Panc1 (cell line): ENCODE results near the gene ZNF507. TPM values are rescaled to one million over a fixed set of nuclear protein-coding genes. Genes with fewer than 3 reads are reported as not detected.

Experiments
- ATAC-seq: fragments of 200-7000 bp; cut with Tn5 transposase; 2 replicates; pipeline ENCODE4 v1.9.1; 2020; ENCODE audit warnings: mild to moderate bottlenecking, moderate library complexity
- BruUV-seq: library from RNA; stranded (reverse); fragments of 400-500 nt; replicated peaks from 2 replicates; lab custom pipeline; 2021; lab: Mats Ljungman, UMichigan
- CTCF ChIA-PET: fragments of 300-600 bp; sonication (Branson Sonifier 250); formaldehyde crosslinking; loops from one replicate; lab custom pipeline; 2022; ENCODE audit warnings: antibody characterized with exemption; lab: Charles Lee
- POLR2A ChIA-PET: fragments of 300-600 bp; sonication (Branson Sonifier 250); formaldehyde crosslinking; loops from one replicate; lab custom pipeline; 2022; ENCODE audit warnings: antibody characterized with exemption; lab: Charles Lee
- DNase-seq: peaks from one replicate; pipeline ENCODE4 v3.0.0-alpha.2; 2010; ENCODE audit warnings: low read depth, low spot score
- H3K27ac ChIP-seq: 2 replicates; pipeline ENCODE4 v1.5.1; 2011; ENCODE audit warnings: mild to moderate bottlenecking, low read length, inconsistent platforms
- H3K27me3 ChIP-seq: fragments of 200-500 bp; sonication (Bioruptor generic); 2 replicates; pipeline ENCODE4 v1.6.0; 2014; ENCODE audit warnings: low read length, inconsistent platforms; ENCODE audit not compliant: control insufficient read depth, insufficient read depth
- H3K36me3 ChIP-seq: fragments of 200-500 bp; sonication (Bioruptor generic); 2 replicates; pipeline ENCODE4 v1.5.1; 2014; ENCODE audit warnings: inconsistent platforms, mild to moderate bottlenecking, low read length, moderate library complexity; ENCODE audit not compliant: control insufficient read depth, insufficient read depth
- H3K4me1 ChIP-seq: 2 replicates; pipeline ENCODE4 v1.5.1; 2011; ENCODE audit warnings: inconsistent platforms, mild to moderate bottlenecking, low read length, moderate library complexity; ENCODE audit not compliant: control insufficient read depth, insufficient read depth
- H3K4me3 ChIP-seq, 2 experiments: 2 replicates each; pipeline ENCODE4 v1.5.1; 2011 to 2012; ENCODE audit warnings: low read depth in 2 of 2, low read length in 2 of 2, mild to moderate bottlenecking in 2 of 2, inconsistent platforms in 1 of 2, moderate library complexity in 1 of 2
- H3K9me3 ChIP-seq: fragments of 200-500 bp; sonication (Bioruptor generic); 2 replicates; pipeline ENCODE4 v1.5.1; 2014; ENCODE audit warnings: low read depth, mild to moderate bottlenecking, inconsistent platforms, low read length, moderate library complexity; ENCODE audit not compliant: control insufficient read depth, insufficient read depth
- POLR2AphosphoS5 ChIP-seq: IDR thresholded peaks from 2 replicates; pipeline ENCODE4 v1.6.1; 2012; ENCODE audit warnings: mild to moderate bottlenecking, low read depth, low read length, moderate library complexity
- SIN3A ChIP-seq: IDR thresholded peaks from 2 replicates; pipeline ENCODE4 v1.6.1; 2012; ENCODE audit warnings: low read depth, mild to moderate bottlenecking, low read length, moderate library complexity, borderline replicate concordance; ENCODE audit not compliant: insufficient read depth
- TCF7L2 ChIP-seq: IDR thresholded peaks from 2 replicates; pipeline ENCODE4 v1.6.1; 2011; ENCODE audit warnings: mild to moderate bottlenecking, low read depth, low read length, inconsistent platforms
- in situ Hi-C: cut with HindIII; loops from 2 replicates; pipeline ENCODE4 v1.10.0; 2016; ENCODE audit warnings: low sequenced_read_pairs, low pct_unique_long_range_greater_than_20kb
- intact Hi-C: fragments of 100-400 bp; cut with micrococcal nuclease; formaldehyde crosslinking; loops from one replicate; pipeline ENCODE4 v1.10.0; 2022; ENCODE audit not compliant: unreplicated experiment
- total RNA-seq: library from RNA; stranded (reverse); gene quantifications from one replicate; pipeline ENCODE4 v1.2.1, GENCODE V29; 2021; ENCODE audit not compliant: unreplicated experiment
- TF ChIP-seq, protein P1 (sequence below): fragments of 450-650 bp; IDR thresholded peaks from 2 replicates; pipeline ENCODE4 v1.5.1; 2017; ENCODE audit warnings: mild to moderate bottlenecking
- TF ChIP-seq, protein P2 (sequence below), 2 experiments: IDR thresholded peaks; 2 replicates each; pipeline ENCODE4 v1.6.1; 2011 to 2012; ENCODE audit warnings: low read depth in 2 of 2, control low read depth in 1 of 2, low read length in 1 of 2, mild to moderate bottlenecking in 1 of 2, moderate library complexity in 1 of 2; ENCODE audit not compliant: insufficient read depth in 1 of 2

Gene ZNF507
- total RNA-seq, 1 experiment from 2014 or later: 28.3 TPM

DNA sequence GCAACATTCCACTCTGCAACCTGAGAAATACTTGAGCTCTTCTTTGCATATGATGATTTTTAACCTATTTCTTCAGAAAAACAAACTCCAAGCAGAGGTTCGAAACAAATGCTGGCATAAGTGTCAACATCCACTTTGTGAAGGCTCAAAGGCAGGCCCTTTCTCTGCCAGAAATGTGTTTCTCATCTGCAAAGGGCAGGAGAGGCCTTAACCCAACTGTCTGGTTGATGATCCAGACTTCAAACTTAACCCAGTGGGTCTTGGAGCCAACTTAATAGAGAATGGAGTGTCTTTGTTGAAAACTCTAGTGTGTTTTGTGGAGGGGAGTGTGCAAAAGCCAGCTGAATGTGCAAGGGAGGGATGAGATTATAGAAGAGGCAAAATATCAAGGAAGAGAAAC lies 28.3 kb upstream of the ZNF507 start:
- Histone ChIP-seq H3K36me3 (no peaks in the 10 kb centered on the region), H3K27me3 (no peaks in the 10 kb centered on the region), H3K27ac (no peak overlapping the region), H3K4me3 (no peak overlapping the region), H3K4me1 (no peaks in the 10 kb centered on the region), H3K9me3 (no peaks in the 10 kb centered on the region)
- in situ Hi-C loops (no loop called here), intact Hi-C loops (no loop called here)
- DNase-seq (no peak), ATAC-seq (no peak)
- BruUV-seq: no TSS peak
- CTCF ChIA-PET: no interaction called here
- POLR2A ChIA-PET: interaction anchor here (0.6 kb wide), 1 partner anchor 57 kb away, joined by 3 read pairs; no protein-coding TSS in a partner anchor
- TF ChIP-seq, protein P1, sequence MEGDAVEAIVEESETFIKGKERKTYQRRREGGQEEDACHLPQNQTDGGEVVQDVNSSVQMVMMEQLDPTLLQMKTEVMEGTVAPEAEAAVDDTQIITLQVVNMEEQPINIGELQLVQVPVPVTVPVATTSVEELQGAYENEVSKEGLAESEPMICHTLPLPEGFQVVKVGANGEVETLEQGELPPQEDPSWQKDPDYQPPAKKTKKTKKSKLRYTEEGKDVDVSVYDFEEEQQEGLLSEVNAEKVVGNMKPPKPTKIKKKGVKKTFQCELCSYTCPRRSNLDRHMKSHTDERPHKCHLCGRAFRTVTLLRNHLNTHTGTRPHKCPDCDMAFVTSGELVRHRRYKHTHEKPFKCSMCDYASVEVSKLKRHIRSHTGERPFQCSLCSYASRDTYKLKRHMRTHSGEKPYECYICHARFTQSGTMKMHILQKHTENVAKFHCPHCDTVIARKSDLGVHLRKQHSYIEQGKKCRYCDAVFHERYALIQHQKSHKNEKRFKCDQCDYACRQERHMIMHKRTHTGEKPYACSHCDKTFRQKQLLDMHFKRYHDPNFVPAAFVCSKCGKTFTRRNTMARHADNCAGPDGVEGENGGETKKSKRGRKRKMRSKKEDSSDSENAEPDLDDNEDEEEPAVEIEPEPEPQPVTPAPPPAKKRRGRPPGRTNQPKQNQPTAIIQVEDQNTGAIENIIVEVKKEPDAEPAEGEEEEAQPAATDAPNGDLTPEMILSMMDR: no peak
- TF ChIP-seq SIN3A (no peak), TCF7L2 (no peak), POLR2AphosphoS5 (no peak)
- TF ChIP-seq, protein P2, sequence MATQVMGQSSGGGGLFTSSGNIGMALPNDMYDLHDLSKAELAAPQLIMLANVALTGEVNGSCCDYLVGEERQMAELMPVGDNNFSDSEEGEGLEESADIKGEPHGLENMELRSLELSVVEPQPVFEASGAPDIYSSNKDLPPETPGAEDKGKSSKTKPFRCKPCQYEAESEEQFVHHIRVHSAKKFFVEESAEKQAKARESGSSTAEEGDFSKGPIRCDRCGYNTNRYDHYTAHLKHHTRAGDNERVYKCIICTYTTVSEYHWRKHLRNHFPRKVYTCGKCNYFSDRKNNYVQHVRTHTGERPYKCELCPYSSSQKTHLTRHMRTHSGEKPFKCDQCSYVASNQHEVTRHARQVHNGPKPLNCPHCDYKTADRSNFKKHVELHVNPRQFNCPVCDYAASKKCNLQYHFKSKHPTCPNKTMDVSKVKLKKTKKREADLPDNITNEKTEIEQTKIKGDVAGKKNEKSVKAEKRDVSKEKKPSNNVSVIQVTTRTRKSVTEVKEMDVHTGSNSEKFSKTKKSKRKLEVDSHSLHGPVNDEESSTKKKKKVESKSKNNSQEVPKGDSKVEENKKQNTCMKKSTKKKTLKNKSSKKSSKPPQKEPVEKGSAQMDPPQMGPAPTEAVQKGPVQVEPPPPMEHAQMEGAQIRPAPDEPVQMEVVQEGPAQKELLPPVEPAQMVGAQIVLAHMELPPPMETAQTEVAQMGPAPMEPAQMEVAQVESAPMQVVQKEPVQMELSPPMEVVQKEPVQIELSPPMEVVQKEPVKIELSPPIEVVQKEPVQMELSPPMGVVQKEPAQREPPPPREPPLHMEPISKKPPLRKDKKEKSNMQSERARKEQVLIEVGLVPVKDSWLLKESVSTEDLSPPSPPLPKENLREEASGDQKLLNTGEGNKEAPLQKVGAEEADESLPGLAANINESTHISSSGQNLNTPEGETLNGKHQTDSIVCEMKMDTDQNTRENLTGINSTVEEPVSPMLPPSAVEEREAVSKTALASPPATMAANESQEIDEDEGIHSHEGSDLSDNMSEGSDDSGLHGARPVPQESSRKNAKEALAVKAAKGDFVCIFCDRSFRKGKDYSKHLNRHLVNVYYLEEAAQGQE (IDR thresholded peaks at IDR 0.05; ENCODE audit: insufficient read depth in 1 of 2, low read depth in 2 of 2, low read length in 1 of 2): no peak

DNA sequence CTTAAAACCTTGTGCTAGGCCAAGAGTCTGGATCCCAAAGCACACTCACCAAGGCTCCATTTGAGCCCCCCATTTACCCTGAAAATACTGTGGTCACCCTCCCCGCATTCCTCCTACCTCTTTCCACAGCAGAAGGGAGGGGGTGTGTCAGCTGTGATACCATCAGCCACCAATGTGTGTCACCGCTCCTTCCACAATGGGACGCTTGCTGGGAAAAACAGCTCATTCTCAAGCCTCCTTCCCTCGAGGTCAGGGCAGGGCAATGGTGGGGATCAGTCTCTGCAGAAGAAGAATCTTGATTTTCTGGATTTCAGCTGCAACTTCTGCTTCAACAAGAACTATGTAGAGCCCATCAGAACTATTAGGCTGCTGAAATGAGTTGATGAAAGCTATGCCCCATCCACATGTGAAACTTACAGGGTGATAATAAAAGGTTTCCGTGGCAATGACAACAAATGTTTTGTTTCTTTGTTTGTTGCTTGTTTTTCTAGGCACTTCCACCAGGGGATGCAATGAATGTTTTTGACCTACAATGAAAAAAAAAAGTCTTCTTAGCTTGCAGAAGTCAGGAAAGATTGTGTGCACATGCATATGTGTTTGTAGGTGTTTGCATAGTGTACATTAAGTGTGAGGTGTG lies 26.4 kb upstream of the ZNF507 start:
- no peak overlapping the region for H3K4me3 ChIP-seq
- H3K27ac ChIP-seq: no peak overlapping the region
- ChIA-PET CTCF (no interaction called here), POLR2A (no interaction called here)
- TF ChIP-seq, protein P1: peak; percentile 71
- TF ChIP-seq POLR2AphosphoS5: no peak
- no peaks in the 10 kb centered on the region for H3K4me1 ChIP-seq
- DNase-seq (no peak), ATAC-seq (peak; percentile 77)
- H3K9me3 ChIP-seq: no peaks in the 10 kb centered on the region
- in situ Hi-C loops (no loop called here), intact Hi-C loops (no loop called here)
- H3K27me3 ChIP-seq: no peaks in the 10 kb centered on the region
- BruUV-seq: no TSS peak
- no peaks in the 10 kb centered on the region for H3K36me3 ChIP-seq
